Measurements from ENCODE around the gene SH2D2A.

SH2D2A gene

GRCh38 chr1:156823210-156823790, 6.7 kb upstream of the SH2D2A start:
- no peak for DNase-seq (ENCODE audit: low spot score)

- no peak for DNase-seq (ENCODE audit: low spot score)
Measured at GRCh38 chr1:156822680-156823079, 6.0 kb upstream of the SH2D2A start.

GRCh38 chr1:156821801-156822200, 5.2 kb upstream of the SH2D2A start:
- DNase-seq (ENCODE audit: low spot score): no peak

GRCh38 chr1:156815961-156816422, 656 bp downstream of the SH2D2A start:
- no peak for DNase-seq (ENCODE audit: low spot score)

GRCh38 chr1:156815307-156815826, 1.3 kb downstream of the SH2D2A start:
- DNase-seq (ENCODE audit: low spot score): no peak

- no peak for DNase-seq (ENCODE audit: low spot score)
Measured at GRCh38 chr1:156814571-156815260, 1.9 kb downstream of the SH2D2A start.

- no peak for DNase-seq (ENCODE audit: low spot score)
Measured at GRCh38 chr1:156813750-156814570, 2.7 kb downstream of the SH2D2A start.

- DNase-seq (ENCODE audit: low spot score): no peak
Measured at GRCh38 chr1:156813298-156813697, 3.4 kb downstream of the SH2D2A start.

GRCh38 chr1:156812293-156812990, 4.2 kb downstream of the SH2D2A start:
- DNase-seq (ENCODE audit: low spot score): no peak

- DNase-seq (ENCODE audit: low spot score): no peak
Measured at GRCh38 chr1:156811168-156811567, 5.5 kb downstream of the SH2D2A start.

GRCh38 chr1:156809711-156810366, 6.8 kb downstream of the SH2D2A start:
- DNase-seq (ENCODE audit: low spot score): no peak

GRCh38 chr1:156809281-156809680, 7.4 kb downstream of the SH2D2A start:
- DNase-seq (ENCODE audit: low spot score): no peak

GRCh38 chr1:156808186-156809030, 8.2 kb downstream of the SH2D2A start:
- DNase-seq (ENCODE audit: low spot score): no peak

GRCh38 chr1:156807627-156808026, 9.0 kb downstream of the SH2D2A start:
- DNase-seq (ENCODE audit: low spot score): no peak

GRCh38 chr1:156806512-156807440, 9.9 kb downstream of the SH2D2A start:
- no peak for DNase-seq (ENCODE audit: low spot score)

GRCh38 chr1:156805766-156806511, 10.7 kb downstream of the SH2D2A start:
- no peak for DNase-seq (ENCODE audit: low spot score)

- peak; percentile 82 for DNase-seq (ENCODE audit: low spot score)
Measured at GRCh38 chr1:156804572-156805243, 11.9 kb downstream of the SH2D2A start.

GRCh38 chr1:156804026-156804425, 12.6 kb downstream of the SH2D2A start:
- DNase-seq (ENCODE audit: low spot score): no peak
